ENCODE measurements around the gene HYAL3.

HYAL3 gene, protein sequence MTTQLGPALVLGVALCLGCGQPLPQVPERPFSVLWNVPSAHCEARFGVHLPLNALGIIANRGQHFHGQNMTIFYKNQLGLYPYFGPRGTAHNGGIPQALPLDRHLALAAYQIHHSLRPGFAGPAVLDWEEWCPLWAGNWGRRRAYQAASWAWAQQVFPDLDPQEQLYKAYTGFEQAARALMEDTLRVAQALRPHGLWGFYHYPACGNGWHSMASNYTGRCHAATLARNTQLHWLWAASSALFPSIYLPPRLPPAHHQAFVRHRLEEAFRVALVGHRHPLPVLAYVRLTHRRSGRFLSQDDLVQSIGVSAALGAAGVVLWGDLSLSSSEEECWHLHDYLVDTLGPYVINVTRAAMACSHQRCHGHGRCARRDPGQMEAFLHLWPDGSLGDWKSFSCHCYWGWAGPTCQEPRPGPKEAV

DNA sequence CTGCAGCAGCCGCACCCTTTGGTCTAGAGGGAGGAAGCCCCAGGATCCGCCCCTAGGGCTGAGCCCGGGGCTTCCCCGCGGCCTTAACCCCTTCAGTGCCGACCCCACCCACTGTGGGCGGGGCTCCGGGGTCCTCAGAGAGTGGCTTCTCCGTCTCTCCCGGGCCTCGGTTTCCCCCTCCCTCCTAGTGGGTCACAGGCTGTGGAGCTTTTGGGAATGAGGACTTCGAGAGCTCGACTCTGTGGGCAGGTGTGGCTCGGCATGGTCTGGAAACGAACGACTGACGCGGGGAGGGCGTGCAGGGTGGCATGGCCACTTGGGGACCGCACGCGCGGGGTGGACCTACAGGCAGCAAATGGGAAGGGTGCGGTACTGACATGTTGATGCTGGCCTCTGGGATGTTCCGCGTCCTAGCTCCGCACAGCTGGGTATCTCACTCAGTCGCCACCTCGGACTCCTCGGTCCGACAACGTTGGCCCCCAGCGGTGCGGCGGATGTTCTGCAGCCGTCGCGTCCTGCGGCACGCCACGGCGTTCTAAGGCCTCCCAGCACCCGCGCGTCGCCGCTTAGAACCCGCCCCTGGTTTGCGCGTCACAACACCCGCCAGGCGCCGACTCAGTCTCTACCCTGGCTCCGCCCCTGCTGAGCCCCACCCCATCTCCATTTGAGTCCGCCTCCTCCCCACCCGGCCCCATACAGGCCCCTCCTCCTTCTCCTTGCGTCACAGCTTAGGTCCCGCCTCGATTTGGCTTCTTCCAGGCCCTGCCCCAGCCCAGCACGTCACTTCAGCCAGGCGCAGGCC lies at the start of gene HYAL3, which contains the start of gene NAA80:
TSS of gene HYAL3 (minus strand) at position 570 of the 802 bp plus-strand sequence. CDS start 3,803 bp downstream, outside the sequence.
TSS of gene NAA80 (minus strand) at position 570 of the 802 bp plus-strand sequence. CDS start 1,942 bp downstream, outside the sequence.
- DNase-seq (ENCODE audit: low read depth in 1 of 2, low spot score in 1 of 2), result peak; percentile 97 to 98

DNA sequence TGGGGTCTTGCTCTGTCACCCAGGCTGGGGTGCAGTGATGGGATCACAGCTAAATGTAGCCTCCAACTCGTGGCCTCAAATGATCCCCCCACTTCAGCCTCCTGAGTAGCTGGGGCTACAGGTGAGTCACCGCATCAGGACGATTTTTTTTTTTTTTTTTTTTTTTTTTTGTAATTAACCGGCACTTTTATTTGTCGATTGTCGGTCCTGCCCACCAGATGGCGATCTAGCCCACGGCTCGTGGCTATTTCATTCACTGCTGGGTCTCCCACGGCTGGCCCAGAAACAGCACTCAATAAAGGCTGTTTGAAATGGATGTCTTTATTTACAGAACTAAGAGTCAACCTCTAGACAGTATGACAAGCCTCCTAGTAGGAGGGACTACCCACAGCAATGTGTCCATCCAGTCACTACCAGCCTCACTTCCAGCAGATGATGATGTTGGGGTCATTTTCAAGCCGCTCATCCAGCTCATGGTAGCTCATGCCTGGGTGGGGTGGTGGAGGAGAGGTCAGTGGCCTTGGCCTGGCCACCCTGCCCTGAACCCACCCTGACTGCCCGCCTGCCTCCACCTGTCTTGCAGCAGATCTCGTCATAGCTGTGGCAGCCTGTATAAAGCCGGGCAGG lies 48.1 kb upstream of the HYAL3 start:
- peak; percentile 60 to 67 for DNase-seq (ENCODE audit: low read depth in 1 of 2, low spot score in 1 of 2)

DNA sequence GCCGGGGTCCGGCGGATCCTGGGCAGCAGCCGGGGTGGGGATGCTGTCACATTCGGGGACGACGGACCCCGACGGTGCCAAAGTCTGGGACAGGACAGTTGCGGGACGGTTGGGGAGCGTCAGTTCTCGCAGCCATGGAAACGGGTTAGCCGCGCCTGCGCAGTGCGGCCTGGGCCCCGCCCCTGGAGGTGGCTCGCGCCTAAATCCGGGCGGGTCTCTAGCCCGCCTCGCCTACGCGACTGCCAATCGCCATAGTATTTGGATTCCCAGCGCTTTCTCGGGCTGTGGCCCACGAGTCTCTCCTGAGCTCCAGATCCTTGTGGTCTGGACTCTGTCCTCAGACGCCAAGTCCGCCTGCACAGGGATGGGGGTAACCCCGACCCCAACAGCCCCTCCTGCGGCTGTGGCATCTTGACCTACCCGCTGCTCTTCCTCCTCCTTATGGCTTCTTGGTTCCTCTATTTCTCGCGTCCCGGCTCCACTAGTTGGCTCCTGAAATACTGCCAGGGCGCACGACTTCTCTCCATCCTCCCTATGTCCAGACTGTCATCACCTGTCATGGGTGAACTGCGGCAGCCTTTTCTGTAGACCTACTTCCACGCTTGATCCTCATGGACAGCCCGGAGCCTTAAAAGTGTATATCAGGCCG lies 46.5 kb upstream of the HYAL3 start, which contains the start of gene ZMYND10:
TSS of gene ZMYND10 (minus strand) at position 147 of the 649 bp plus-strand sequence. CDS start 153 bp downstream, outside the sequence.
- peak; percentile 49 to 67 for DNase-seq (ENCODE audit: low read depth in 1 of 2, low spot score in 1 of 2)

DNA sequence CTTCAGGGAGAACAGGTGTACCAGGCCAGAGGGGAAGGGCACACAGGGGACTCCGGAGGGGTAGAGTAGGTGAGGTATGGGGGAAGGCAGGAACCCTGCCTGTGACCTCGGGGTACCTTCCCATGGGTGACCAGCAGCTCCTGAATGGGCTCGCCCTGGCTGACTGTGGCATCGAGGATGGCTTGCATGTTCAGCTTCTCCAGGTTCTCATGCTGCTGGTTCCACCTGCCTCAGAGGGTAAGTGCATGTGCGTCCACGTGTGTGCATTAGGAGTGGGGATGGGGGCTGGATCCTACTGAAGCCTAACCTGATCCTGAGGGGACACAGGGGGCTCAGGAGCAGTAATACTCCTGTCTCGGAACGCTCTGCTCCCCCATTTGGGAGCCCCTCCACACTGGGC lies 45.8 kb upstream of the HYAL3 start:
- no peak for DNase-seq (ENCODE audit: low read depth in 1 of 2, low spot score in 1 of 2)

- DNase-seq (ENCODE audit: low read depth in 1 of 2, low spot score in 1 of 2), result no peak
Measured at GRCh38 chr3:50342813-50343633, 43.8 kb upstream of the HYAL3 start.

DNA sequence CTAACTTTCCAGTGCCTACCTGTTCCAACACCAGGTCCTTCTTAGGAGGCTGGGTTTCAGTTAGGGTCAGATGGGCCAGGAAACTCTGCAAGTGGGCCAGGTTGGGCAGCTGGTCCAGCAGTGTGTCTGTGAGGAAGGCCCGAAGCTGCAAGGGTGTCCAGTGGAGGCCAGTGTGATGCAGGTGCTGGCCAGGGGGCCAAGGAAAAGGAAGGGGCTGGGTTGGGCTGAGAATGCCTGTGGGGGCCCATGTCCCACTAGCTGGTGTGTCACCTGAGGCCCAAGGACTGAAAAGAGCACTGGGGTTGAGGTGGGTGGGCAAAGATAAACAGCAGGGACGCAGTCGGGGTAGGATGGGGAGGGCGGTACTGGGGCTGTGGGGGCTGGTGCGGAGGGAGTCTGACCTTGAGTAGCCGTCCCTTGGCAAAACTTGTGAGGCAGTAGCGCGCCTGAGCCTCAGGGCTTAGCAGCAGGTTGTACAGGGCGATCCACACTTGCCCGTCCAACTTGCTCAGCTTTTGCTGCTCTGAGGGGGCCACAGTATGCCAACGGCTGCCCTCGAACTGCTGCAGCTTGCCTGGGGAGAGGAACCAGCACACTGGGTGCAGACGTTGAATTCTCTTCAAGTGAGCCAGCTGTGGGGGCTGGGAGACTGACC lies 42.9 kb upstream of the HYAL3 start:
- DNase-seq (ENCODE audit: low read depth in 1 of 2, low spot score in 1 of 2), result no peak

DNA sequence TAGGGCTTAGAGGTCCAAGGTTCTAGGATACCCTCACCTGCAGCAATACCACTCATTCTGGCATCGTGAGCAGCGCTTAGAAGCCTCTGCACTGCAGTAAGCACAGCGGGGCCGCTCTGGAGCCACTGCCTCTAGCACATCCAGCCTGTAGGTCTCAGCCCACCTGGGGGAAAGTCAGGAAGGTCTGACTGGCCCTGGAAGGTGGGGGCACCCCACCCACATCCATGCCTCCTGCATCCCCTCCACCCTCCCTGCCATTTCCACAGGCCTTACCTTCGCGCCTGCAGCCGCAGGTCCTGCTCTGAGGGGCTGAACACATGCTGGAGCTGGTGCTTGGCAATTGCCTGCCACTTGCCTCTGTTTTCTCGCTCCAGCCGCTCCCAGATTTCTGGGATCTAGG lies 42.3 kb upstream of the HYAL3 start:
- DNase-seq (ENCODE audit: low read depth in 1 of 2, low spot score in 1 of 2), result no peak

GRCh38 chr3:50340448-50341329 lies 41.5 kb upstream of the HYAL3 start, which contains the start of gene RASSF1:
Gene RASSF1, minus strand, starts transcription at chr3:50340836. Its CDS starts 31 bp downstream, at chr3:50340805.
- DNase-seq (ENCODE audit: low read depth in 1 of 2, low spot score in 1 of 2), result peak in 1 of 2 donors; percentile 47

DNA sequence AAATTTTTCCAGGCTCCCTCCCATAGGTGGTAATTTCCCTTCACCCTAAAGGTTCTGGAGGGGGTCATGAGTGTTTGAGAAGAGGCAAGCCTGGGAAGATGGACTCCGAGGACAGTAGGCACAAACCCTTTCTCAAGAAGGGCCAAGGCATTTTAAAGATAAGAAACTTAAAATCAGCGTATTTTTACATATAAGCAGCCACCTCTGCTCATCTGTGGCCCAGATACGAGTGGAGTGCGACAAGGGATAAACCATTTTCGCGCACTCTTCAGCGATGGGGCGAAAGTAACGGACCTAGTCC lies 40.9 kb upstream of the HYAL3 start:
- no peak for DNase-seq (ENCODE audit: low read depth in 1 of 2, low spot score in 1 of 2)

- no peak for DNase-seq (ENCODE audit: low read depth in 1 of 2, low spot score in 1 of 2)
Measured at GRCh38 chr3:50339485-50340146, 40.4 kb upstream of the HYAL3 start.

DNA sequence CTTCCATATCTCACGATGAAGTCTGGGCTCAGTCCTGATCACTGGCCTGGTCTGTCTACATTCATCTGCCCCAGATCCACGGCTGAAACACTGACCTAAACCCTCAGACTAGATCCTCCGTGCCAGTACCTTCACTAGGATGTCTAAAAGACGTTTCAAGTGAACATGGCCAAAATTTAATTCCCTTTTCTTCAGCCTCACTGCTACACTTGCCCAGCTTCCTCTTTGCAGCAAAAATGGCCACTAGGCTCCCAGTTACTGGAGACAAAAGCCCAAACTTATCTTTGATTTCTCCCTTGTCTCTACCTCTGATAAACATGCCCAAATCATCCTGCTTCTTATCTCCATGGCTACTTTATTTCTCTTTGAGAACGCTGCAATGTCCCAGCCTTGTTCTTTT lies 39.8 kb upstream of the HYAL3 start:
- no peak for DNase-seq (ENCODE audit: low read depth in 1 of 2, low spot score in 1 of 2)

DNA sequence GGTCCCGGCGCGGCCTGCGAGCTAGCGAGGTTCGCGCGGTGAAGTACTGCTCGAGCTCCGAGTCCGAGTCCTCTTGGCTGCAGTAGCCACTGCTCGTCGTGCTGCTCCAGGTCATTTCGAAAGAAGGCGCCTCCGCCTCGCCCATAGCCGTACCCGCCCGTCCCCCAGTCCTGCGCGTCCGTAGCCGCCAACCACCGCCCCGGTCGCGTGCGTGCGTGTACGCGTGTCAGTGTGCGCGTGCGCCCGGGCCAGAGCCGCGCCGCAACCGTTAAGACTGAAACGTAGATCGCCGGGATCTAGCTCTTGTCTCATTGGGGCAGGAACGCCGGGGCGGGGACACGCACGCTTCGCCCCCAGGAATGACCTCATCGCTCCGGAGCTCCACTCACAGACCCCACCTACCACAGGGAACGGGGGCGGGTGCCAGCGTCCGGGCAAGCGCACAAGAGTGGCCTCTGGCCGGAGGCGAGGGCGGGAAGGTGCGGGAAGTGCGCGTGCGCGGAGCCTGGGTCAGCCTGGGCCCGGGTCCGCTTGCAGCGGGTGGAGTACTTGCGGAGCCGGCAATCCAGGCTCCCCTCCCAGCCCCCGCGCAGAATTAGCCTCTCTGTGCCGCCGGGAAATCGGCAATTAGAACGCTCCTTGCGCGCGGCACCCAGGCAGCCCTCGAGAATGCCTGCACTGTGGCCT lies 38.1 kb upstream of the HYAL3 start:
- peak; percentile 82 to 91 for DNase-seq (ENCODE audit: low read depth in 1 of 2, low spot score in 1 of 2)

DNA sequence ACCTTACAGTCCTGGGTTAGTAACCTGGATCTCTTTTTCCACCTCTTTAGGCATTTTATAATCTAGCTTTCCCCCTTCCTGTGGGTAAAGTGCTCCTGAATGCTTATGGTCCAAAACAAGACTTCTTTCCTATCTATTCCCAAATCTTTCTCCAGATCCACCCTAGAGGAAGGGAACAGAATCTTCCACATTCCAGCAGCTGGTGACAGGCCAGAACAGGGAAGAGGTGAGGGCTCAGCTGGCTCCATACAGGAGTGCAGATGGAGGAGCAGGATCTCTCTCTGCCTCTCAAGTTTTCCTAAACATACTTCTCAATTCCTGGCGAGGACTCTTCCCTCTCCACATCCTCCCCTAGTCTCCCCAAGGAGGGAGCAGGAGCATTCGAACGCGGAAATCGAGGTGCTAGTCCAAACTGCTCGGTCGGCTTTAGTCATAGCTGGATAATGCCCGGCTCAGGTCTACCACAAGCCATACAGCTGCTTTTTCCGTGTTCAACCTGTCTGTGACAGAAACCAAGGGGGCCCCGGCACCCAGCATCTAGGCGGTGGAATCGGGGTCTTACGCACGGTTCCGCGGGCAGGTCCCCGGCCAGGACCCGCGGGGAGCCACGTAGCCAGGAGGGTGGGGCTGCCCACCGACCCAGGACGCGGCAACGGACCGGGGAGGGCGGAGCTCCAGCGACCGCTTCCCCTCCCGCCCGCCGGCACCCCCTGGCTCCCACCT lies 37.4 kb upstream of the HYAL3 start:
- DNase-seq (ENCODE audit: low read depth in 1 of 2, low spot score in 1 of 2), result no peak

GRCh38 chr3:50334339-50335075 lies 35.3 kb upstream of the HYAL3 start:
- no peak for DNase-seq (ENCODE audit: low read depth in 1 of 2, low spot score in 1 of 2)

DNA sequence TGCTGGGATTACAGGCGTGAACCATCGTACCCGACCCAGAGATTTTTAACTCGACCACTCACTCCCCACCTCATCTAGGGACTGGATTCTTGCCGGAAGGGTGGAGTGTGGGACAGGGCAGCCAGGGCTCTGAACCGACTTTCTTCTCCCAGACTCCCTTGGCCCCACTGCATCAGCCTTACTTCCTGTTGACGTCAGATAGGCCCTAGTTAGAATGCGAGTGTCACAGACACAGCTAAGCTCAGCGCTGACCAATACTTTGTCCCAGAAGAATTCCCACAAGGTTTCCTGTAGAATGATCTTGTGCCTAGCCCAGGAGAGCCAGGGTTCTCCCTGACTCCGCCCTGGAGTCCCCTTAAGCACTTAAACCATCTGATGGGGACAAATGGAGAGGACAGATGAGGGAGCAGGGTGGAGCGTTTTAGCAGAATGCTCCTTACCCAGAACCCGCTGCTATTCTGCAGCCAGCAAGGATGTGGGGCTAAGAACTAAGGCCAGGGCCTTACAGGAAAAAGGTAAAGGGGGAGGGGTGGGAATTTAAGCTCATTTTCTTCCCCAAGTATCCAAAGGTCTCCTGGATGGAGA lies 34.6 kb upstream of the HYAL3 start:
- DNase-seq (ENCODE audit: low read depth in 1 of 2, low spot score in 1 of 2), result no peak

Measured in activated T-helper 1 cell treated with anti-CD3 and anti-CD28 coated beads, Interleukin-2, amount 50 U/mL, for 16 hours (primary cell).